ENCODE results near the gene MEGF8. TPM values are rescaled to one million over a fixed set of nuclear protein-coding genes. Genes with fewer than 3 reads are reported as not detected.

Gene MEGF8
- total and polyA plus RNA-seq, 4 donors, result 1.2 to 13.7 (median 9.4) TPM

- no peaks in the 10 kb centered on the region for H3K27me3 ChIP-seq (ENCODE audit: control insufficient read depth in 4 of 4, insufficient read depth in 4 of 4, low read length in 3 of 4)
- no peak overlapping the region for H3K4me3 ChIP-seq (ENCODE audit: low read depth in 1 of 3, low read length in 3 of 3)
- H3K9me3 ChIP-seq (ENCODE audit: control insufficient read depth in 4 of 4, low read length in 3 of 4), result peaks cover 2 to 10% (median 8%) of the 10 kb centered on the region in 4 donors
- WGBS, result 98% methylated on average over 14 of the region's 14 CpGs
- peaks cover 4 to 29% (median 14%) of the 10 kb centered on the region in 4 donors for H3K36me3 ChIP-seq (ENCODE audit: control insufficient read depth in 4 of 4, insufficient read depth in 3 of 4, low read depth in 1 of 4, low read length in 3 of 4)
- no peak for TF ChIP-seq YY1 (IDR thresholded peaks at IDR 0.05)
- no peak for TF ChIP-seq CTCF (IDR thresholded peaks at IDR 0.05; ENCODE audit: low read depth, low read length, missing input control)
- TF ChIP-seq FOXA1 (IDR thresholded peaks at IDR 0.05), result no peak
- no peak for TF ChIP-seq JUND (IDR thresholded peaks at IDR 0.05)
- no peak for TF ChIP-seq TAF1 (conservative IDR thresholded peaks at IDR 0.05)
- no peak for TF ChIP-seq SP1 (IDR thresholded peaks at IDR 0.05)
- TF ChIP-seq, protein P1, sequence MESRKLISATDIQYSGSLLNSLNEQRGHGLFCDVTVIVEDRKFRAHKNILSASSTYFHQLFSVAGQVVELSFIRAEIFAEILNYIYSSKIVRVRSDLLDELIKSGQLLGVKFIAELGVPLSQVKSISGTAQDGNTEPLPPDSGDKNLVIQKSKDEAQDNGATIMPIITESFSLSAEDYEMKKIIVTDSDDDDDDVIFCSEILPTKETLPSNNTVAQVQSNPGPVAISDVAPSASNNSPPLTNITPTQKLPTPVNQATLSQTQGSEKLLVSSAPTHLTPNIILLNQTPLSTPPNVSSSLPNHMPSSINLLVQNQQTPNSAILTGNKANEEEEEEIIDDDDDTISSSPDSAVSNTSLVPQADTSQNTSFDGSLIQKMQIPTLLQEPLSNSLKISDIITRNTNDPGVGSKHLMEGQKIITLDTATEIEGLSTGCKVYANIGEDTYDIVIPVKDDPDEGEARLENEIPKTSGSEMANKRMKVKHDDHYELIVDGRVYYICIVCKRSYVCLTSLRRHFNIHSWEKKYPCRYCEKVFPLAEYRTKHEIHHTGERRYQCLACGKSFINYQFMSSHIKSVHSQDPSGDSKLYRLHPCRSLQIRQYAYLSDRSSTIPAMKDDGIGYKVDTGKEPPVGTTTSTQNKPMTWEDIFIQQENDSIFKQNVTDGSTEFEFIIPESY (IDR thresholded peaks at IDR 0.05), result no peak
- no peak for TF ChIP-seq MAX (IDR thresholded peaks at IDR 0.05)
- no peak for TF ChIP-seq FOXA2 (IDR thresholded peaks at IDR 0.05)
- no peak for TF ChIP-seq RAD21 (IDR thresholded peaks at IDR 0.05)
- TF ChIP-seq GABPA (IDR thresholded peaks at IDR 0.05 in 1 of 2, conservative IDR thresholded peaks at IDR 0.05 in 1 of 2), result no peak
- TF ChIP-seq HNF4A (conservative IDR thresholded peaks at IDR 0.05), result no peak
- no peak for TF ChIP-seq ATF3 (IDR thresholded peaks at IDR 0.05)
- H3K9ac ChIP-seq (ENCODE audit: low read depth in 1 of 2, low read length in 2 of 2), result no peak overlapping the region
- DNase-seq (ENCODE audit: low spot score), result no peak
- no peaks in the 10 kb centered on the region for H3K4me1 ChIP-seq (ENCODE audit: control insufficient read depth in 4 of 4, insufficient read depth in 4 of 4, low read length in 3 of 4)
- H3K27ac ChIP-seq (ENCODE audit: low read depth in 1 of 2, low read length in 2 of 2), result no peak overlapping the region
Measured at GRCh38 chr19:42362342-42362741, 36.9 kb downstream of the MEGF8 start.

DNA sequence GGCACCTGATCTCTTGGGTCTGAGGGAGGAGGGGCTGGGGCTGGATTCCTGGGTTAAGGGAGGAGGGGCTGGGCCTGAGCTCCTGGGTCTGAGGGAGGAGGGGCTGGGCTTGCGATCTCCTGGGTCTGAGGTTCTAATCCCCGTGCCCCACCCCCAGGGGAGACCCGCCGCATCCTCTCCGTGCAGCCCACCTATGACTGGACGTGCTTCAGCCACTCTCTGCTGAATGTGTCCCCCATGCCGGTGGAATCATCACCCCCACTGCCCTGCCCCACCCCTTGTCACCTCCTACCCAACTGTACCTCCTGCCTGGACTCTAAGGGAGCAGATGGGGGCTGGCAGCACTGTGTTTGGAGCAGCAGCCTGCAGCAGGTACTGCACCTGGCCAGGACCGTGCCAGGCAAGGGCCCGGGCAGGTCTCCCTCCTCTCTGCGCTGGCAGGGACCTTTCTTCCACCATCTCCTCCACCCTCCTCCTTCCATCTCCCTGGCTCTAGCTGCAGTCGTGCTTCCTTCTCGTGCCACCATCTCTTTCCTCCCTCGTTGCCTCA is 37.5 kb downstream of the MEGF8 start:
- no peak overlapping the region for H3K27ac ChIP-seq (ENCODE audit: low read depth in 1 of 2, low read length in 2 of 2)
- no peak for DNase-seq (ENCODE audit: low spot score)
- no peak overlapping the region for H3K9ac ChIP-seq (ENCODE audit: low read depth in 1 of 2, low read length in 2 of 2)
- H3K27me3 ChIP-seq (ENCODE audit: control insufficient read depth in 4 of 4, insufficient read depth in 4 of 4, low read length in 3 of 4), result no peaks in the 10 kb centered on the region
- no peak overlapping the region for H3K4me3 ChIP-seq (ENCODE audit: low read depth in 1 of 3, low read length in 3 of 3)
- no peaks in the 10 kb centered on the region for H3K4me1 ChIP-seq (ENCODE audit: control insufficient read depth in 4 of 4, insufficient read depth in 4 of 4, low read length in 3 of 4)
- H3K36me3 ChIP-seq (ENCODE audit: control insufficient read depth in 4 of 4, insufficient read depth in 3 of 4, low read depth in 1 of 4, low read length in 3 of 4), result peaks cover 4 to 25% (median 14%) of the 10 kb centered on the region in 4 donors
- WGBS, result 97% methylated on average over 13 of the region's 13 CpGs
- H3K9me3 ChIP-seq (ENCODE audit: control insufficient read depth in 4 of 4, low read length in 3 of 4), result peaks cover 2 to 10% (median 8%) of the 10 kb centered on the region in 4 donors
- TF ChIP-seq RXRA (IDR thresholded peaks at IDR 0.05), result no peak
- no peak for TF ChIP-seq ATF3 (IDR thresholded peaks at IDR 0.05)
- TF ChIP-seq CTCF (IDR thresholded peaks at IDR 0.05; ENCODE audit: low read depth, low read length, missing input control), result no peak
- TF ChIP-seq SP1 (IDR thresholded peaks at IDR 0.05), result no peak
- no peak for TF ChIP-seq NR2F2 (IDR thresholded peaks at IDR 0.05)
- TF ChIP-seq RAD21 (IDR thresholded peaks at IDR 0.05), result no peak
- TF ChIP-seq, protein P2, sequence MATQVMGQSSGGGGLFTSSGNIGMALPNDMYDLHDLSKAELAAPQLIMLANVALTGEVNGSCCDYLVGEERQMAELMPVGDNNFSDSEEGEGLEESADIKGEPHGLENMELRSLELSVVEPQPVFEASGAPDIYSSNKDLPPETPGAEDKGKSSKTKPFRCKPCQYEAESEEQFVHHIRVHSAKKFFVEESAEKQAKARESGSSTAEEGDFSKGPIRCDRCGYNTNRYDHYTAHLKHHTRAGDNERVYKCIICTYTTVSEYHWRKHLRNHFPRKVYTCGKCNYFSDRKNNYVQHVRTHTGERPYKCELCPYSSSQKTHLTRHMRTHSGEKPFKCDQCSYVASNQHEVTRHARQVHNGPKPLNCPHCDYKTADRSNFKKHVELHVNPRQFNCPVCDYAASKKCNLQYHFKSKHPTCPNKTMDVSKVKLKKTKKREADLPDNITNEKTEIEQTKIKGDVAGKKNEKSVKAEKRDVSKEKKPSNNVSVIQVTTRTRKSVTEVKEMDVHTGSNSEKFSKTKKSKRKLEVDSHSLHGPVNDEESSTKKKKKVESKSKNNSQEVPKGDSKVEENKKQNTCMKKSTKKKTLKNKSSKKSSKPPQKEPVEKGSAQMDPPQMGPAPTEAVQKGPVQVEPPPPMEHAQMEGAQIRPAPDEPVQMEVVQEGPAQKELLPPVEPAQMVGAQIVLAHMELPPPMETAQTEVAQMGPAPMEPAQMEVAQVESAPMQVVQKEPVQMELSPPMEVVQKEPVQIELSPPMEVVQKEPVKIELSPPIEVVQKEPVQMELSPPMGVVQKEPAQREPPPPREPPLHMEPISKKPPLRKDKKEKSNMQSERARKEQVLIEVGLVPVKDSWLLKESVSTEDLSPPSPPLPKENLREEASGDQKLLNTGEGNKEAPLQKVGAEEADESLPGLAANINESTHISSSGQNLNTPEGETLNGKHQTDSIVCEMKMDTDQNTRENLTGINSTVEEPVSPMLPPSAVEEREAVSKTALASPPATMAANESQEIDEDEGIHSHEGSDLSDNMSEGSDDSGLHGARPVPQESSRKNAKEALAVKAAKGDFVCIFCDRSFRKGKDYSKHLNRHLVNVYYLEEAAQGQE (IDR thresholded peaks at IDR 0.05), result no peak
- TF ChIP-seq GABPA (IDR thresholded peaks at IDR 0.05 in 1 of 2, conservative IDR thresholded peaks at IDR 0.05 in 1 of 2), result no peak
- no peak for TF ChIP-seq TAF1 (conservative IDR thresholded peaks at IDR 0.05)
- no peak for TF ChIP-seq HNF4A (conservative IDR thresholded peaks at IDR 0.05)
- TF ChIP-seq HNF4G (IDR thresholded peaks at IDR 0.05), result no peak
- no peak for TF ChIP-seq FOXA2 (IDR thresholded peaks at IDR 0.05)
- TF ChIP-seq, protein P1 (IDR thresholded peaks at IDR 0.05), result no peak
- TF ChIP-seq JUND (IDR thresholded peaks at IDR 0.05), result no peak
- no peak for TF ChIP-seq YY1 (IDR thresholded peaks at IDR 0.05)
- TF ChIP-seq FOXA1 (IDR thresholded peaks at IDR 0.05), result no peak
- TF ChIP-seq MAX (IDR thresholded peaks at IDR 0.05), result no peak

All from liver (tissue), 9 donors.